Activated T-helper 9 cell treated with anti-CD3 and anti-CD28 coated beads, Interleukin-2, amount 50 U/mL, for 16 hours (primary cell): ENCODE measurements around the gene RAI2.

Experiments
- DNase-seq: peaks from one replicate; pipeline ENCODE4 v3.0.0-alpha.2; 2020; ENCODE audit warnings: low read depth

Gene RAI2

DNA sequence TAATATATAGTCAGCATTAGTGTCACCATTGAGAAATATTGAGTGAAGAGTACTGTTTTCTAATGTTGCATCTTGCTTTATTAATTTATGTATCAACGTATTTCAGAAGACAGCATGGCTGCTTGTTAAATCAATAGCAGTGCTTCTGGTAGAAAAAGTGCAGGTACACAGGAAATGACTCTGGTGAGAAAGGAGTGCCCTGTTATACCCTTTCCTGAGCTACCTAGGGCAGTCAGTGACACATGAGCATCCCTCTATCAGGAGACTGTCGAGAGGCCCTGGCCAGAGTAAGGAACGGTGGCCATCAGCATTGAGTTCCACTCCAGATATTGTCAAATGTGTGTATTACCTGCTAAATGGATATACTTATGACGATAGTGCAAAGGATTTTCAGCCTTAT, 81.7 kb downstream of the RAI2 start:
- DNase-seq, result no peak

- DNase-seq, result no peak
These were observed 82.1 kb downstream of the RAI2 start for GRCh38 chrX:17778997-17779396.

DNA sequence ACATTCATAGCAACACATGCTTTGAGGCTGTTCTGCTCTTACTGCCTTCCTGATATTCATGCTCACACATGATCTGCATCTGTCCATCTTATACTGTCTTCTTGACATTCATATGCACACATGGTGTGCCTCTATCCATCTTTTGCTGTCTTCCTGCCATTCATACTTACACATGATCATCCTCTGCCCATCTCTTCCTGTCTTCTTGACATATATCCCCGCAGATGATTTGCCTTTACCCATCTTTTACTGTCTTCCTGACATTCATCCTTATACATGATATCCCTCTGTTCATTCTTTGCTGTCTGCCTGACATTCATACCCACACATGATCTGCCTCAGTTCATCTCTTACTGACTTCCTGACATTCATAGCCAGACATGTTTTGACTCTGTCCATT, 87.0 kb downstream of the RAI2 start:
- DNase-seq, result no peak

GRCh38 chrX:17773221-17773876, 87.7 kb downstream of the RAI2 start:
- DNase-seq, result no peak

DNA sequence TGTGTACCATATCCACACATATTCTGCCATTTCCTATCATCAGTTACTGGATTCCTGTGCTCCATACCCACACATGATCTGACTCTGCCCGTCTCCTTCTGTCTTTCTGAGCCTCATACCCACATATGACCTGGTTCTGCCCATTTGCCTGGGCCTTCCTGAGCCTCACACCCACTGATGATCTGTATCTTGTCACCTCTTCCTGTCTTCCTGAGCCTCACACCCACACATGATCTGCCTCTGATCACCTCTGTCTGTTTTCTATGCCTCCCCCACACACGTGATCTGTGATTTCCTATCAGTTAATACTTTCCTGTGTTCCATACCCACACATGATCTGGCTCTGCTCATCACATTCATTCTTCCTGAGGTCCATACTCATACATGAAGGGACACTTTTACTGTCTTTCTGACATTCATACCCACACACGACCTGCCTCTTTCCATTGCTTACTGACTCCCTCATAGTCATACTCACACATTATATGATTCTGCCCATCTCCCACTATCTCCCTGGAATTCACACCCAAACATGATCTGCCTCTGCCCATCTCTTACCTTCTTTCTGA, 91.3 kb downstream of the RAI2 start:
- no peak for DNase-seq

DNA sequence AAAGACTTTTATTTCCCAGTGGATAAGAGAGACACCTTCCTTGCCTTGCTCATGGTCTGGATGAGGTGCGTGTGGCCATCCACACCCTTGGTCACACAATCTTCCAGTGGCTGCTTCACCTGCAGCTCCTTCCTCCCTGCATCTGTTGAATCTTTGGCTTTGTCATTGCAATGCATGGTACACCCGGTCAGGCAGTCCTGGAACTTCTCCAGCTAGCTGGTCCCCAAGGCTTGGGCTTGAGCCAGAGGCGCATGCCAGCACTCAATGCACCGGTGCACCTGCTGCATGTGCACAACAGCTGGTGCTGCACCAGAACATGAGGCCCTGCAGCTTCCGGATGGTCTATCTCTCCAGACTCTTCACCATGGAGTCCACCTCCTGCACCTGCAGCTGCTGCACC, 92.1 kb downstream of the RAI2 start:
- no peak for DNase-seq

- DNase-seq, result no peak
These were observed 93.4 kb downstream of the RAI2 start for GRCh38 chrX:17767734-17768133.

DNA sequence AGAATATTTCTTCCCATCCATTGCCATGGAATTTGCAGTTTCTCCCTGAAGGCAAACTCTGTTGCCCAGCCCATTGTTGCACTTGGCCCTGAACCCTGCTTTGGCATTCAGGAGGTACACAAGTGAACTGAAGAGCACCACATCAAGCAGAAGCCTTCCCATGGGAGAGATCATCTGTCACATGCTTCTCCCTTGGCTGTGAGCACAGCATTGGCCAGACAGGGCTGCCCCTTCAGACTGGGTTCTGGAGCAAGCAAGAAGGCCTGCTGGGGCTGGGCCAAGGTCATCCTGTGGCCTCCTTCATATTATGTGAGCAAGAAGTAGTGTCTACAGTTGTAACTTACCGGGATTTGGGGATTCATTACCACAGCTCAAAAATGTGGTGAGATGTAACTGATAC, 101.1 kb downstream of the RAI2 start:
- no peak for DNase-seq

- DNase-seq, result no peak
These were observed 102.7 kb downstream of the RAI2 start for GRCh38 chrX:17758382-17758781.

- no peak for DNase-seq
These were observed 110.7 kb downstream of the RAI2 start for GRCh38 chrX:17750436-17750835.
